GM11168 (cell line): ENCODE measurements around the gene MYO1B.

Experiments used
- in situ Hi-C: fragments of 300-500 bp; cut with MboI; formaldehyde crosslinking; loops from one replicate; pipeline ENCODE4 v1.12.0; 2022; ENCODE audit warnings: low sequenced_read_pairs; ENCODE audit not compliant: unreplicated experiment

MYO1B gene

DNA sequence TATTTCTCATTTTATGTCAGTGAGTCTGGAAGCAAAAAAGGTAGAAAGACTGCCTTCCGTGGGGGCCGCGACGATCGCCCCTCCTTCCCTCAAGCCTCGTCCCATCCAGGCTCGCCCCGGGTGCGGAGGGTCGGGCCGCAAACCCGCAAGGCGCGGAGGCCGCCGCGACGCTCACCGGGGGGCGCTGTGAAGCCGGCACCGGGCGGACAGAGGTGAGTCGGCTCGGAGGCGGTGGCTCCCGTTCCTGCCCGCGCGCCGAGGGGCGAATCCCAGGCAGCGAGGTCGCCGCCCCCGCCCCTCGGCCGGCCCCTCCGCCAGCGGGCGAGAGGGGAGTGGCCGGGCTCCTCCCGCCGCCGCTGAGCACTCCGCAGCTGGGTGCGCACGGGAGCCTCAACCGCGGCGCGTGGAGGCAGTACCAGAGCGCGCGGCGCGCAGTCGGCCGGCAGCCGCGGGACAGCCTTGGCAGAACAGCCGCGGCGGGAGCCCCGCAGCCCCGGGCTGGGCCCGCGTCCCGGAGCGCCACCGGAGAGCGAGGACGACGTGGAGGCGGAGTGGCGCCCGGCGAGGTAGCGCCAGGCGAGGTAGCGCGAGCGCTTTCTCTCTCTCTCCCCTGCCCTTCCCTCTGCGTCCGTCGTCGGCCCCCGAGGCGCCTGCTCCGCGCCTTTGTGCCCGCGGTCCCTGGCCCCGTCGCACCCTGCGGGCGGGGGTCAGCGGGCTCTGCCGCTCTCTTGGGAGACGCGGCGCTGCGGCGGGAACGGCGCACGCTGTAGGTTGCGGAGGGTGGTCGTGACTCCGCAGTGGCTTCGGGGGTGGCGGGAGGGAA, at the start of gene MYO1B:
Gene MYO1B (plus strand): TSS at position 359 of the 823 bp plus-strand sequence. CDS start 31,492 bp downstream, outside the sequence.
- in situ Hi-C loops = no loop called here

DNA sequence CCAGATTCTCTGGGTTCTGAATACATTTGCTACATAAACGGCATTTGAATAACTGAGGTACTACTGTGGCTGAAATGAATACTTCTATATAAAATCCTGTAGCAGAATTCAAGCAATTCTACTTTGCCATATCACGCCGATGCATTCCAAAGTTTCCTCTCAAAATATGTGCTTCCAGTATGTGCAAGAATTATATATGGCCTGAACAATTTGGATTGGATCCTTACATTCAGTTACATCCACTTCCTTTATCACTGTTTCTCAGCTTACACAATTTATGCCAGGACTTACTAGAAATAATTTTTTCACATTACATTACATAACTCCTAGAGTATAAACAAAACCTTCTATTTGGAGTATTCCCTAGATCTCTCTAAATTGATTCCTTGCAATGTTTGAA, 48.1 kb upstream of the MYO1B start:
- in situ Hi-C loops = no loop called here

DNA sequence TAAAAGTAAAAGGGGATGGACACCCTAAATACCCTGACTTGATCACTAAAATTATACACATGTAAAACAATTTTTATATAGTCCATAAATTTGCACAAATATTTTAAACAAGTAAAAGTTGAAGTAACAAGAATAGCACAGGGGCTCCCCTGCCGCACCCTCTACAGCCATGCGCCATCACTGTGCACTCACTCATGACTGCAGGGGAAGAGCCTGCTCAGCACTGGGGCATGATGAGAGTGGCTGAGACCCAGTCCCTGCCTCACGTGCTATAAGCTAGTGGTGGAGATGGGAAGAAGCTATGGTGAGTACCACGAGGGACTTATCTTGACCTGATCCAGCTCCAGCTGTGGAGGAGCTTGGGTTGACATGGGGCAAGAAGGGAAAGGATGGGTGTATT, 46.9 kb upstream of the MYO1B start:
- in situ Hi-C loops = no loop called here

DNA sequence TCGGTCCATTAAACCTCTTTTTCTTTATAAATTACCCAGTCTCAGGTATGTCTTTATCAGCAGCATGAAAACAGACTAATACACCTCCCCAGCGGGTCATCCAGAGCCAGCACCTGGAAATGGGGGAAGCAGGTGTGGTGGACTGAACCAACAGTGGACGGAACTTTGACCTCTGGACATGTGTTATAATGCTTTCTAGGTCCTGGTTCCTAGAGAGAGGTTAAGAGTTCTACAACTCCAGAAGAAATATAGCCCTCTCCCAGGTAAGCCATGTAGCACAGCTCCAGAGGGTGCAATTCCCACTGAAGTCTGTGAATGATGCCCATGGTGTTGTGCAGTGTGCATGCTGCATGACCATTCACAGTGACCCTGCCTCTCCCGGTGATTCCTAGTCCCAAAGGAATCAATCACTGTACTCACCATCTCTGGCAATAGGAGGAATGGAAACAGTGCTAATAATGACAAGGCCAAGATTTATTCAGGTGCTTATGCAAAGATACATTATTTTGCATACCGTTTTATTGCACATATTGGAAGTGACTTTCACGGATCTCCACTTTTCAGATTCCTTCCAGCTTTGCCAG, 45.2 kb upstream of the MYO1B start:
- in situ Hi-C loops = no loop called here

DNA sequence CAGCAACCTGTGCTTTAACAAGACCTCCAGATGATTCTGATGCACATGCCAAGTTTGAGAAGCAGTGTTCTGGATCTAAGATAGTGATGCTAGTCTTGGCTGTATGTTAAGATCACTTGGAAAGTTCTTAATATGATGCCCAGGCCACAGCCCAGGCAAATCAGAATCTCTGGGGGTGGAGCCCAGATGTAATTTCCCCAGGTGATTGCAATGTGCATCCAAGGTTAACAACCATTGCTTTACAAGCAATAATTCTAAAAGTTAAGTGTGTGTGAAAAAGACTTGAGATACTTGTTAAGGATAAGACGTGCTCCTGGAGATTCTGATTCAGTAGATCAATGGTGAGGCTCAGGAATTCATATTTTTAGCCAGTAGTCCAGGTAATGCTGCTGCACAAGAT, 44.3 kb upstream of the MYO1B start:
- in situ Hi-C loops = no loop called here

DNA sequence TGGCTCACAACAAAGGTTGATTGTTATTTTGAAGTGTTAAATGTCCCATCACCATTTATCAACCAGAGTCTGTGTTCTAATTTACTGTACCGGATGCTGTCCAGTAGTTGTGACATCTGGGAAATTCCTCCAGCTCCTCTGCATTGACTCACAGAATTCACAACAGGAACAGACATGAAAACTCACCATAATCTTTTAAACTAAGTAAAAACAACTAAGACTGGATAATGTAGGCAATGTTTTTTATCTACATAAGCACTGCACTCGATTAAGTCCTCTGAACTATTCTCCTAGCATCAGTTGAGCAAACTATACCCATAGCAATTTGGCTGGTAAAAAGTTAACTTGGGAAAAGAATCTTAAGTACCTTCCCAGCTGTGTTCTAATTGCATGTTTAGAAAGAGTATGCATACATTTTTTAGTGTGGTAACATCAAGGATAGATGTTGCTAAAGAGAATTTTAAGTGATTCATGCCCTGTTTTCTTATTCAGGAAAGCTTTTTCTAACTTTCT, 42.9 kb upstream of the MYO1B start:
- in situ Hi-C loops = no loop called here

DNA sequence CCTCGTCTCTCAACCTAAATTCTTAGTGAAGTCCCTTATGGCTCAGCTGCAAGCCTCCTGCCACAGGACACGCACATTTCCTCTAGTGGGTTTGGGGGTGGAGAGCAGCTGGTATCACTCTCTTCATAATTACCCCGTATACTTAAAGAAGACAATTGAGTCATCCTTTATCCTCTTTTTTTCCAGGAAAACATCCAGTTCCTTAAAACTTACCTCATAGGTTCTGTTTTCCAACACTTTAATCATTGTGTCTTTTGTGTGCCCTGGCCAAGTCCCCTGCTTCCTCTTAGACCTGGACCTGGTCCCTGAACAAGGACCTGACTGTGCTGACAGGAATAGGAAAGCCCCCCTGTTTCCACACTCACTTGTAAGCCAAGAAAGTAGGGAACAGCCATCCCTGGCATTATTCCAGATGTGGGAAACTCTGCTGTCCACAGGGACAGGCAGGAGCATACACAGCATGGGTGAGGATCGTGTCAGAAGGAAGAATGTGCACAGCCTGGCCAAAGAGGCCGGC, 42.3 kb upstream of the MYO1B start:
- in situ Hi-C loops = no loop called here

DNA sequence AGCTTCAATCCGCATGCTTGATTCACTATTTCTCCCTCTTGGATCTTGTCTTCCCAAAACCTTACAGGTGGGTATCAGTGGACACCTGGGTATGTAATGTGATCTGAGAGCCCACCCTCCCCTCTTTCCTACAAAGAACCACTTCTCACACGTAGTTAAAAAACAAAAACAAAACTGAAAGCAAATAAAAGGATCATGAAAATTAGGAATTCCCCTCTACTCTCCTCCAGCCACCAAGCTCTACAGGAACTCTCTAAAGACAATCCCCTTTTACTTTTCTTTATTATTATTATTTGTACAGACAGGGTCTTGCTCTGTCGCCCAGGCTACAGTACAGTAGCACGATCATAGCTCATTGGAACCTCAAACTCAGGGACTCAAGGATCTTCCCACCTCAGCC, 40.8 kb upstream of the MYO1B start:
- in situ Hi-C loops = no loop called here

DNA sequence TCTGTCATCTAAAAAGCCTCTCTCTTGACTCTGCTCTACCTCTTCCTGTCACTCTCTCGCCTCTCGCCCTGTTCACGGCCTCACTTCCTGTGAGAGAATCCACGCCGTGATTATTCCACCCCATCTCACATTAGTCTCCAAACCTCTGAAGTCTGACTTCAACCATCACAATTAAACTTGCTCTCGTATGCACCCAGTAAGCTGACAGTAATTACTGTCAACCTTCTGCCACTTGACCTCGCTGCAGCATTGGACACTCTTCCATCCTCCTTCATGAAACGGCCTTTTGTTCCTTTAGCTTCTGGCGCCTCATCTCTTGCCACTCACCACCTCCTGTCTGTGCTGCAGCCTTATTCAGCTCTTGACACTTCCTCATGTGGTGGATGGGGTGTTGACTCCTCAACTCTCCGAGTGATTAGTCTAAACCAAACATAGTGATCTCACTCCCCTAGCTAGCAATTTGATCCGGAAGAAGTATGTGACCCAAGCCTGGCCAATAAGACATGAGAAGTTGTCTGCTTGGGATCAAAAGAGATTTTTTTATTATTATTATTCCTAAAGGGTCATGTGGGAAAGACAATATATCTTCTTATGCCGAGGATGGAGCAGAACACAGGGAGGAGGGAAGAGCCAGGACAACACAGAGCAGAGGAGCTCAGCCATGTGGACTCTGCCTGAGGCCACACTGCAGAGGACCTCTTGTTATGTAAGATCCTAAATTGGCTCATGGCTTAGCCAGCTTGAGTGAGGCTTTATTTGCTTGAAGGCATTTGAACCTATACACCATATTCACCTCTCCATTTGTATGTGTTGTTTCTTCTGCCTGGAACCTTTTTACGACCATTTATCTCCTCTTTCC, 38.4 kb upstream of the MYO1B start:
- in situ Hi-C loops = no loop called here

DNA sequence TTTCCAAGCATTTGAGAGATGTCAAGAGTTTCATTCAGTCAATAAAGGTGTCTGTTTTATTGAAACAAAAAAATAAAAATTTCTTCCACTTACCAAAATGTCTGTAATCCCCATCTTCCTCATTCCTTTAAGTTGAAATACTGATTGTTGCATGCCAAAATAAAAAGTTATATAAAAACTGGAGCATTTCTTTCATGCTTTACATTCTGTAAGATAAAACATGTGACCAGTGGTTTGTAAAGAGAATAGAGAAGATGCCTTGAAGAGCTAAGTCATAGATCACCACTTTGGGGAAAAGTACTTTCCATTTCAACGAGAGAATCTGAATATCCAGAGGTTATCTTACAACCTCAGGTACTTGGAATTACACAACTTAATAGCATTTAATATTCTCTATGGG, 35.9 kb upstream of the MYO1B start:
- in situ Hi-C loops = no loop called here

DNA sequence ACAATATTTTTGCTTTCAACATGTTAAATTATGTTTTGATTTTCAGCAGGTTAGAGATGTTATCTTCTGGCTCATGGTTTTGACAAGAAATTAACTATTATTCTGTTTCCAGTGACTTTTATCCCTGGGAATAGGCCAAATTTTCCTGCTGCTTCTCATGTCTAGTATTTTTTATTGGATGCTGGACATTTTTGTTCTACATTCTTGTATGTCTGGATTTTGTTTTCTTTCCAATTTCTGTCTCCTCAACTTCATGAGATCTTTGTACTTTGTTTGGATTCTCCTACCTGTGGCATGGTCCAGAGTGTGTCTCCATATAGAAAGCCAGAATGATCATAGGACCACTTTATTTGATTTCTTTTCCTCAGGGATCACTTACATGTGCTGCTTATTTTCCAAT, 33.1 kb upstream of the MYO1B start:
- in situ Hi-C loops = no loop called here

DNA sequence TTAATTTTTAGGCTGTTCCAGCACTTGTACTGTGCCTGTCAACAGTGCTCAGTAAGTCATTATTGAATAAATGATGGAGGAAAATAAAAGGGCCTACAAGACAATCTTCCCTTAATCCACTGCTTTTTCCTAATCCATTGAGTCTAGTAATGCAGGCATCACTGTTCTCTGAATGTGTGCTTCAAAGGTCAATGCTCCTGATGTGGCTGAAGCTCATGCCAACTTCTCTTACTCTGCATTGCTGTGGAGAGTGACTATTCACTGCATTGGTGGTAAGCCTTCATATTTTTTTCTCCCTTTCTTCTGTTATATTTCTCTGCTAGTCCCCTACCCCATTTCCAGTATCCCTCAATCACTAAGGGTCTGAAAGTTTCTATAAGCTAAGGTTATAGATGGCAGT, 31.9 kb upstream of the MYO1B start:
- in situ Hi-C loops = no loop called here

DNA sequence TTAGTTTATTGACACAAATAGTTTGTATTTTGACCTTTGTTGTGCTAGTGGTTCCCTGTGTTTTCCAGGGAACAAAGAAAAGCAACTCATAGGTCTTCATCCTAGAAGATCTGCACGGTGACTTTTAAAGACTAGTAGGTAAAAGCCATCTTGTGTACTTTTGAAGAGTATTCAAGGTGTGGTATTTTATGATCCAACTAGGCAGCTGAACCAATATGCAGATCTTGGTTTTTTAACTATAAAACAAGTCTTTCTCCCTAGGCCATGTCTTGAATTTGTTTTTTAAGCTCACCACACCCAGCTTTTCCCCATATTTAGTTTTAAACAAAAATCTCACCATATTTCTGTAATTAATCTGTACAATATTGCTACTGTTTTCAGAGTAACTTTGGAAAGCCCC, 30.0 kb upstream of the MYO1B start:
- in situ Hi-C loops = no loop called here

DNA sequence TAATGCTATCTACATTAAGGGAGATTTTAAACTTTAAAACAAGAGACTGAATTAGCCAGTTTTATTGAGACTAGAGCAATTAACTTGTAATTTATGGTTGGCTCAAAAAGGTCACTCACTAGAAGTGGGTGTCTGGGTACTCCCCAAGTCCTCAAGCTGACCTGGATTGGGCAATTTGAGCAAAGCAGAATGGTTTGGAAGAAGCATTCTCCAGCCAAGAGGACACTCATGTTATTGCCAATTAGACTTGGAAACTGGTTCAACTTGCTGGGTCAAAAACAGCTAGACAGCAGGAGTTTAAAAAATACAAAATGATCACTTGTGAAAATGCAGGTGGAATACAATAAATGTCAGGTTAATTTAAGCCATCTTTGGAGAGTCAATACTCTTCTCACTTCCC, 29.5 kb upstream of the MYO1B start:
- in situ Hi-C loops = no loop called here

DNA sequence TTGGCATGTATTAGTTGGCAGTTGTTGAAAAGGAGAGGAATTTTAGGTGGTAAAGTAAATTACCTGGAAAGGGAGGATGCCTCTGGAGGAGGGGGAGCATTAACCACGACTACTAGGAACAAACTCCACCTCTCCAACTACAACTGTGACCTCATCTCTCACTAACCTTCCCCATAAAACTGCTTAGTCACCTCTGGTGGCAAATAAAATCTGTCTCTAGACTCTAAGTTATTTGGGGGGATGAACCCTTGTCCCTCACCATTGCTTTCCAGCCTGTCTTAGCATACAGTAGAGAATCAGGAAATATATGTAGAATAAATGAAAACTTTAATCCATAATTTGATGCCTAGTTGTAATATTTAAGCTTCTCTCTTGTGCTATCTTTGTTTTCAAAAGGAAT, 27.6 kb upstream of the MYO1B start:
- in situ Hi-C loops = no loop called here

DNA sequence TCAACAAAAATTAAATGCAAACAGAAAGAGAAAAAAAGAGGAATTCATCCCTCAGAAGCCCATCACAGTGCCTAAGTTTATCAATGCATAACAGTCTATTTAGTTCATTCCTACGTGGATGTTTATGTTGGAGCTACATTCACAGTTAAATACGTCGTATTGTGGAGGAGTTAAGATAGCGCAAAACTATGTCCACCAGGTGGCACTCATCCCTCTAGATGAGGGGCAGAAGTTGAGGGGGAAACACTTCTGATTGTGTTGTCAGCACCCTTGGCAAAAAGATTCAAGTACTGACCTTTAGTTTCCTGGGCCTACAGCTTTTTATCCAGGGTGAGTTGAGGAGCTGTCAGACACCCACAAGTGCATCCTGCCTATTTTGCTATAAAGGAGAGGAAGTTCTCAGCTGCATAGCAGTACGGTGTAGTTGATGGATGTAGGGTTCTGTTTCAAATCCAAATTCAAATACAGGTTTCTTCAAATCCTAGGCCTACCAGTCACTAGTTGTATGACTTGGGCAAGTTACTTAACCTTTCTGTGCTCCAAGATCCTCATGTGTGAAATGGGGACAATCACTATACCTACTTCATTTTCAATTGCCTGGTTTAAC, 26.8 kb upstream of the MYO1B start:
- in situ Hi-C loops = no loop called here

DNA sequence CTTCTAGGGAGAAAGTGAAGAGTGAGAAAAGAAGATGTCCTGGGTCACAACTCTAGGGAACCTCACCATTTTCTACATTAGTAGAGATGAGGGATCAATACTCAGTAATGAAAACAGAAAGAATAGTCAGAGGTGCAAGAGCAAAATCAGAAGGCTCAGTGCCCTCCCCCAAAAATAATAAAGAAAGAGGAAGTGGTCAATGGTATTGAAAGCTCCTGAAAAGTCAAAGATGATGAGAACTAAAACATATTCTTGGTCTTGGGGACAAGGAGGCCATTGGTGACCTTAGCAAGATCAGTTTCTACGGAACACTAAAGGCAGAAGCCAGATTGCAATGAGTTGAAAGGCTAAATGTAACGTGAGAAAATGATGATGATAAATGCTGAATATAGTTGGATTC, 24.5 kb upstream of the MYO1B start:
- in situ Hi-C loops = no loop called here

DNA sequence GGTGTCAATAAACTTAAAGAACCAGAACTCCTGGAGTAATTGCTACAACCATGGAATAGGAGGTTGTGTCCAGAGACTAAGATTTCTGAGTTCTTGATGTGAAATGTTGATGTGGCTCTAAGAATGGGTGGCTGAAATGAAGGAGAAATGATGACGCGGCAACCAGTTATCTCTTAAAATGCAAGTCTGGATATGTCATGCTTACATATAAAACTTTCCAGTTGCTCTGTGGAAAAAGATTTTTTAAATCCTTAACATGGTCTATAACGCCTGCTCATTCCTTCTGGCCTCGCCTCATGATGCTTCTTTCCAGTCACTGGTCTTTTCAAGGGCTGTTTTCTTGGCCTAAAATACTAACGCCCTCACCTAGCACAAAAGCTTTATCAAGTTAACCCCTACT, 23.5 kb upstream of the MYO1B start:
- in situ Hi-C loops = no loop called here

DNA sequence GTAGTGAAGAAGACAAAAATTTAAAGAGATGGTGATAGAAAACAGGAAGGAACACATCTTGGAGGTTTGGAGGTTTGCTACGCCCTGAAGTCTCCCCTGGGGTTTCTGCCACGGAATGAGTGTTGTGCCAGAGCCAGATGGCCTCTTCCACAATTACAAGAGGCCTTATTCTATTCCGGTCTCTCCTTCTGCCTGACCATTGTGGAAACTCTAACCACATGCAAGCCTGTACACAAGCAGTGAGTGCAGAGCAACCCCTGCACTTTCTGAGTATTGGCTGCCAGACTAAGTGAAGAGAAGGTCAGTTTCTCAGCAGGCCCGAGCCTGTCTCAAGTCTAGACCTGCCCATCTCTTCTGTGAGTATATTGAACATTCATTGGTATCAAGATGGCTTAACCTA, 22.7 kb upstream of the MYO1B start:
- in situ Hi-C loops = no loop called here

DNA sequence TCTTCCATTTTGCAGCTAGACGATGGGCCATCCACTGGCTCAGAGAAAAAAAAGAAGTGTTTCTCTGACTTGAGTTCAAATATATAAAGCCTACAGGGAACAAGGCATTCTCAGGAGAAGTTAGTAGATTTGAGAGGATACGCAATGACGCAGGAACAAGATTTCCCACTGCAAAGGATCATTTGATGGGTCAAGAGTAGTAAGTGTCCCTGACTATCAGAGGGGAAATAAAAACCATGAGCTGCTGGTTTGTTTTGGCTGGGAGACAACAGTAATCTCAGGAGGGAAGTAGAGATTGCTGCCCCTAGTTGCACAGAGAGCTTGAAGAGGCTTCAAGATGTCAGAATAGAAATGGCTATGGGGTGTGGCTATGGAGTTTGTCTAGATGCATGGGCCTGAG, 22.3 kb upstream of the MYO1B start:
- in situ Hi-C loops = no loop called here
